Bronchial epithelial cell (primary cell): Measurements from ENCODE around the gene CMBL. TPM values are rescaled to one million over a fixed set of nuclear protein-coding genes. Genes with fewer than 3 reads are reported as not detected.

Source experiments
- DNase-seq: peaks from one replicate; pipeline ENCODE4 v3.0.0-alpha.2; 2010; ENCODE audit warnings: low read depth
- FAIRE-seq: peaks from 2 replicates; lab custom pipeline; 2011; peaks lifted over from hg19 to GRCh38; lab: Jason Lieb, UNC
- H3K27me3 ChIP-seq: 2 replicates; pipeline ENCODE4 v1.5.1; 2011; ENCODE audit warnings: low read length; ENCODE audit not compliant: control insufficient read depth, insufficient read depth
- H3K36me3 ChIP-seq: 2 replicates; pipeline ENCODE4 v1.5.1; 2011; ENCODE audit warnings: low read length; ENCODE audit not compliant: control insufficient read depth, insufficient read depth
- H3K4me3 ChIP-seq: 2 replicates; pipeline ENCODE4 v1.5.1; 2011; ENCODE audit warnings: mild to moderate bottlenecking, low read depth, low read length, control low read depth
- CTCF ChIP-seq: IDR thresholded peaks from 2 replicates; pipeline ENCODE4 v1.5.1; 2011; ENCODE audit warnings: mild to moderate bottlenecking, moderate library complexity, low read length, control low read depth, inconsistent platforms; ENCODE audit not compliant: insufficient read depth, severe bottlenecking
- total RNA-seq: library from RNA; depleted of rRNA; stranded (reverse); fragments of >200 nt; gene quantifications from 2 replicates; pipeline ENCODE4 v1.2.1, GENCODE V29; 2014

CMBL gene
- total RNA-seq, 1 donor from 2014 or later = 6.1 TPM

- no peak for TF ChIP-seq CTCF
- no peak for DNase-seq
- Histone ChIP-seq H3K27me3 (no peaks in the 10 kb centered on the region), H3K4me3 (no peak overlapping the region), H3K36me3 (peaks cover 34% of the 10 kb centered on the region)
- no peak for FAIRE-seq
Observed at GRCh38 chr5:10261065-10261464, 46.6 kb downstream of the CMBL start.

GRCh38 chr5:10259899-10260298, 47.8 kb downstream of the CMBL start:
- Histone ChIP-seq H3K27me3 (no peaks in the 10 kb centered on the region), H3K4me3 (no peak overlapping the region), H3K36me3 (peaks cover 38% of the 10 kb centered on the region)
- no peak for DNase-seq
- no peak for FAIRE-seq
- TF ChIP-seq CTCF = no peak

- no peak for TF ChIP-seq CTCF
- Histone ChIP-seq H3K4me3 (no peak overlapping the region), H3K27me3 (no peaks in the 10 kb centered on the region), H3K36me3 (peaks cover 37% of the 10 kb centered on the region)
- DNase-seq (no peak), FAIRE-seq (no peak)
Observed at GRCh38 chr5:10257870-10258269, 49.8 kb downstream of the CMBL start.

GRCh38 chr5:10254686-10255085, 53.0 kb downstream of the CMBL start:
- TF ChIP-seq CTCF = no peak
- FAIRE-seq = no peak
- Histone ChIP-seq H3K36me3 (peaks cover 24% of the 10 kb centered on the region), H3K4me3 (no peak overlapping the region), H3K27me3 (no peaks in the 10 kb centered on the region)
- DNase-seq = no peak

- peaks cover 17% of the 10 kb centered on the region for H3K36me3 ChIP-seq
- FAIRE-seq = no peak
Observed at GRCh38 chr5:10253390-10253789, 54.3 kb downstream of the CMBL start.

More at GRCh38 chr5:10253390-10253789, 54.3 kb downstream of the CMBL start:
- TF ChIP-seq CTCF = no peak
- Histone ChIP-seq H3K27me3 (no peaks in the 10 kb centered on the region), H3K4me3 (no peak overlapping the region)
- no peak for DNase-seq
